Keratinocyte (primary cell): ENCODE results near the gene MPO. TPM values are rescaled to one million over a fixed set of nuclear protein-coding genes. Genes with fewer than 3 reads are reported as not detected.

ENCODE experiments used
- DNase-seq: peaks from one replicate; pipeline ENCODE4 v3.0.0-alpha.2; 2011; ENCODE audit warnings: low read depth, missing footprints, low spot score
- FAIRE-seq: peaks from 2 replicates; lab custom pipeline; 2011; peaks lifted over from hg19 to GRCh38; lab: Jason Lieb, UNC
- H2AFZ ChIP-seq: 2 replicates; pipeline ENCODE4 v1.6.0; 2012; ENCODE audit warnings: low read length, control low read depth, inconsistent platforms; ENCODE audit not compliant: control insufficient read depth
- H3K27ac ChIP-seq: 2 replicates; pipeline ENCODE4 v1.5.1; 2011; ENCODE audit warnings: low read length; ENCODE audit not compliant: control insufficient read depth, insufficient read depth
- H3K27me3 ChIP-seq: 3 replicates; pipeline ENCODE4 v1.6.0; 2011; ENCODE audit warnings: low read length; ENCODE audit not compliant: control insufficient read depth, insufficient read depth; ENCODE audit errors: extremely low read depth
- H3K36me3 ChIP-seq, 2 experiments: 2 replicates in 1 of 2; 3 replicates in 1 of 2; pipeline ENCODE4 v1.5.1; 2011; ENCODE audit warnings: low read length in 2 of 2, mild to moderate bottlenecking in 1 of 2; ENCODE audit not compliant: control insufficient read depth in 2 of 2, insufficient read depth in 2 of 2; ENCODE audit errors: extremely low read depth in 1 of 2
- H3K4me1 ChIP-seq: 3 replicates; pipeline ENCODE4 v1.5.1; 2011; ENCODE audit warnings: low read length; ENCODE audit not compliant: control insufficient read depth, insufficient read depth; ENCODE audit errors: extremely low read depth
- H3K4me2 ChIP-seq: 3 replicates; pipeline ENCODE4 v1.6.0; 2011; ENCODE audit warnings: low read depth, low read length; ENCODE audit not compliant: control insufficient read depth, insufficient read depth; ENCODE audit errors: extremely low read depth
- H3K4me3 ChIP-seq, 3 experiments: fragments of 200-600 bp in 1 of 3; sonication (generic) in 1 of 3; 2 replicates in 2 of 3; 3 replicates in 1 of 3; pipeline ENCODE4 v1.5.1; 2011 to 2016; ENCODE audit warnings: low read length in 3 of 3, mild to moderate bottlenecking in 3 of 3, control low read depth in 2 of 3, inconsistent platforms in 1 of 3, low read depth in 1 of 3, mixed read lengths in 1 of 3, mixed run types in 1 of 3, moderate library complexity in 1 of 3; ENCODE audit not compliant: control insufficient read depth in 2 of 3, insufficient read depth in 2 of 3; ENCODE audit errors: extremely low read depth in 1 of 3
- H3K79me2 ChIP-seq: 2 replicates; pipeline ENCODE4 v1.6.0; 2012; ENCODE audit warnings: low read length; ENCODE audit not compliant: control insufficient read depth, insufficient read depth
- H3K9ac ChIP-seq: 3 replicates; pipeline ENCODE4 v1.6.0; 2011; ENCODE audit warnings: low read length; ENCODE audit not compliant: control insufficient read depth, insufficient read depth; ENCODE audit errors: extremely low read depth
- H3K9me1 ChIP-seq: 3 replicates; pipeline ENCODE4 v1.6.0; 2011; ENCODE audit warnings: low read length; ENCODE audit not compliant: control insufficient read depth, insufficient read depth; ENCODE audit errors: extremely low read depth
- H3K9me3 ChIP-seq: 2 replicates; pipeline ENCODE4 v1.5.1; 2012; ENCODE audit warnings: low read depth, low read length; ENCODE audit not compliant: control insufficient read depth
- H4K20me1 ChIP-seq: 3 replicates; pipeline ENCODE4 v1.6.0; 2011; ENCODE audit warnings: low read length; ENCODE audit not compliant: control insufficient read depth, insufficient read depth; ENCODE audit errors: extremely low read depth
- EZH2 ChIP-seq: IDR thresholded peaks from one replicate; pipeline ENCODE4 v1.6.1; 2012; ENCODE audit warnings: inconsistent platforms, mild to moderate bottlenecking, low read length, moderate library complexity
- dilution Hi-C: fragments of 300-500 bp; cut with MboI; formaldehyde crosslinking; loops from one replicate; pipeline ENCODE4 v1.7.0; 2020; ENCODE audit warnings: low sequenced_read_pairs; ENCODE audit not compliant: extremely low pct_ligation_motif_present
- polyA plus RNA-seq, 5 experiments: library from polyadenylated mRNA; depleted of rRNA in 3 of 5; stranded (reverse) in 3 of 5; stranded (forward) in 1 of 5; unstranded in 1 of 5; fragments of >200 nt; gene quantifications; 1 replicate in 1 of 5; 2 replicates in 3 of 5; 3 replicates in 1 of 5; pipeline versions ENCODE4 v1.2.1 to v1.2.3, GENCODE V29; 2011 to 2012; ENCODE audit warnings: missing spikeins in 2 of 5, low read depth in 1 of 5, low replicate concordance in 1 of 5
- TF ChIP-seq, protein P1 (sequence below), 3 experiments: IDR thresholded peaks in 1 of 3; conservative IDR thresholded peaks in 1 of 3; optimal IDR thresholded peaks in 1 of 3; 2 replicates in 2 of 3; 3 replicates in 1 of 3; pipeline versions ENCODE3 to v1.5.1; 2011; ENCODE audit warnings: low read length in 3 of 3, mild to moderate bottlenecking in 3 of 3, moderate library complexity in 2 of 3, control low read depth in 1 of 3, inconsistent platforms in 1 of 3; ENCODE audit not compliant: insufficient read depth in 2 of 3; ENCODE audit errors: extremely low read depth in 1 of 3

Gene MPO
- polyA plus RNA-seq, 1 donor (not counting 4 experiments of a cell fraction or from before 2014, with no cell fraction given), result not detected

- H3K36me3 ChIP-seq, result no peaks in the 10 kb centered on the region
- no peaks in the 10 kb centered on the region for H3K9me3 ChIP-seq
- no peaks in the 10 kb centered on the region for H3K27me3 ChIP-seq
- TF ChIP-seq, protein P1, sequence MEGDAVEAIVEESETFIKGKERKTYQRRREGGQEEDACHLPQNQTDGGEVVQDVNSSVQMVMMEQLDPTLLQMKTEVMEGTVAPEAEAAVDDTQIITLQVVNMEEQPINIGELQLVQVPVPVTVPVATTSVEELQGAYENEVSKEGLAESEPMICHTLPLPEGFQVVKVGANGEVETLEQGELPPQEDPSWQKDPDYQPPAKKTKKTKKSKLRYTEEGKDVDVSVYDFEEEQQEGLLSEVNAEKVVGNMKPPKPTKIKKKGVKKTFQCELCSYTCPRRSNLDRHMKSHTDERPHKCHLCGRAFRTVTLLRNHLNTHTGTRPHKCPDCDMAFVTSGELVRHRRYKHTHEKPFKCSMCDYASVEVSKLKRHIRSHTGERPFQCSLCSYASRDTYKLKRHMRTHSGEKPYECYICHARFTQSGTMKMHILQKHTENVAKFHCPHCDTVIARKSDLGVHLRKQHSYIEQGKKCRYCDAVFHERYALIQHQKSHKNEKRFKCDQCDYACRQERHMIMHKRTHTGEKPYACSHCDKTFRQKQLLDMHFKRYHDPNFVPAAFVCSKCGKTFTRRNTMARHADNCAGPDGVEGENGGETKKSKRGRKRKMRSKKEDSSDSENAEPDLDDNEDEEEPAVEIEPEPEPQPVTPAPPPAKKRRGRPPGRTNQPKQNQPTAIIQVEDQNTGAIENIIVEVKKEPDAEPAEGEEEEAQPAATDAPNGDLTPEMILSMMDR (optimal IDR thresholded peaks at IDR 0.05 in 1 of 3, IDR thresholded peaks at IDR 0.05 in 1 of 3, conservative IDR thresholded peaks at IDR 0.05 in 1 of 3; ENCODE audit: extremely low read depth in 1 of 3, insufficient read depth in 2 of 3, low read length in 3 of 3), result no peak
- TF ChIP-seq EZH2, result no peak
- H3K9ac ChIP-seq, result no peak overlapping the region
- dilution Hi-C loops, result no loop called here
- peaks cover 5% of the 10 kb centered on the region for H3K4me1 ChIP-seq
- H4K20me1 ChIP-seq, result no peaks in the 10 kb centered on the region
- no peak overlapping the region for H2AFZ ChIP-seq
- no peak overlapping the region for H3K27ac ChIP-seq
- H3K4me2 ChIP-seq, result no peak overlapping the region
- H3K9me1 ChIP-seq, result no peaks in the 10 kb centered on the region
- DNase-seq, result no peak
- H3K79me2 ChIP-seq, result no peaks in the 10 kb centered on the region
- H3K4me3 ChIP-seq, result no peak overlapping the region
- no peak for FAIRE-seq
These were observed 32.1 kb upstream of the MPO start for GRCh38 chr17:58312829-58313228.

GRCh38 chr17:58312021-58312630 is 31.4 kb upstream of the MPO start:
- Histone ChIP-seq H3K27ac (no peak overlapping the region), H3K79me2 (no peaks in the 10 kb centered on the region), H3K36me3 (no peaks in the 10 kb centered on the region), H2AFZ (no peak overlapping the region), H3K9ac (no peak overlapping the region), H3K9me3 (no peaks in the 10 kb centered on the region), H3K27me3 (peaks cover 5% of the 10 kb centered on the region), H3K4me3 (no peak overlapping the region), H3K4me1 (no peaks in the 10 kb centered on the region), H4K20me1 (no peaks in the 10 kb centered on the region), H3K9me1 (no peaks in the 10 kb centered on the region), H3K4me2 (no peak overlapping the region)
- no peak for TF ChIP-seq EZH2
- TF ChIP-seq, protein P1 (optimal IDR thresholded peaks at IDR 0.05 in 1 of 3, IDR thresholded peaks at IDR 0.05 in 1 of 3, conservative IDR thresholded peaks at IDR 0.05 in 1 of 3; ENCODE audit: extremely low read depth in 1 of 3, insufficient read depth in 2 of 3, low read length in 3 of 3), result no peak
- DNase-seq, result no peak
- dilution Hi-C loops, result no loop called here
- FAIRE-seq, result no peak
